GM18502 (cell line): ENCODE results near the gene IRX5.

Experiments used
- ATAC-seq: cut with Tn5 transposase; IDR thresholded peaks from one replicate; pipeline ENCODE4 v1.9.1; 2021; ENCODE audit warnings: mild to moderate bottlenecking; ENCODE audit not compliant: unreplicated experiment, poor library complexity

Gene IRX5

GRCh38 chr16:54929090-54930004 is 1.3 kb upstream of the IRX5 start:
- ATAC-seq, result peak; percentile 93

GRCh38 chr16:54930869-54931119 is 129 bp downstream of the IRX5 start:
- ATAC-seq, result no peak

- ATAC-seq, result no peak
Observed at GRCh38 chr16:54931120-54932014, 702 bp downstream of the IRX5 start.

- no peak for ATAC-seq
Observed at GRCh38 chr16:54932021-54932660, 1.5 kb downstream of the IRX5 start.

- ATAC-seq, result no peak
Observed at GRCh38 chr16:54932737-54933254, 2.1 kb downstream of the IRX5 start.

- ATAC-seq, result no peak
Observed at GRCh38 chr16:54933281-54934011, 2.8 kb downstream of the IRX5 start.

GRCh38 chr16:54934481-54935265 is 4.0 kb downstream of the IRX5 start:
- no peak for ATAC-seq

GRCh38 chr16:54935266-54935968 is 4.8 kb downstream of the IRX5 start:
- no peak for ATAC-seq

- no peak for ATAC-seq
Observed at GRCh38 chr16:54936201-54936978, 5.7 kb downstream of the IRX5 start.

GRCh38 chr16:54936979-54937670 is 6.5 kb downstream of the IRX5 start:
- no peak for ATAC-seq

GRCh38 chr16:54937671-54938211 is 7.1 kb downstream of the IRX5 start:
- ATAC-seq, result no peak

- ATAC-seq, result no peak
Observed at GRCh38 chr16:54938212-54939028, 7.8 kb downstream of the IRX5 start.

GRCh38 chr16:54939029-54939346 is 8.3 kb downstream of the IRX5 start:
- no peak for ATAC-seq

- no peak for ATAC-seq
Observed at GRCh38 chr16:54939510-54940278, 9.0 kb downstream of the IRX5 start.

- no peak for ATAC-seq
Observed at GRCh38 chr16:54940279-54940604, 9.6 kb downstream of the IRX5 start.
